H9 (cell line): ENCODE data around the gene GGA1. TPM values are rescaled to one million over a fixed set of nuclear protein-coding genes. Genes with fewer than 3 reads are reported as not detected.

Experiments used
- DNase-seq: peaks from one replicate; pipeline ENCODE4 v3.0.0-alpha.2; 2017
- H2AFZ ChIP-seq: one replicate; pipeline ENCODE4 v1.6.1; 2013; ENCODE audit warnings: mild to moderate bottlenecking, low read length, control low read depth, moderate library complexity
- H2AK5ac ChIP-seq: 2 replicates; pipeline ENCODE4 v1.6.1; 2013; ENCODE audit warnings: low read length, control low read depth, mixed read lengths; ENCODE audit not compliant: insufficient read length
- H2BK120ac ChIP-seq: one replicate; pipeline ENCODE4 v1.6.1; 2013; ENCODE audit warnings: low read depth, mild to moderate bottlenecking, low read length, control low read depth, inconsistent platforms; ENCODE audit not compliant: poor library complexity, severe bottlenecking
- H2BK12ac ChIP-seq: 2 replicates; pipeline ENCODE4 v1.6.1; 2013; ENCODE audit warnings: low read length, control low read depth, mixed read lengths, low read depth; ENCODE audit not compliant: insufficient read length
- H2BK15ac ChIP-seq: 2 replicates; pipeline ENCODE4 v1.6.1; 2013; ENCODE audit warnings: low read depth, low read length, control low read depth
- H2BK20ac ChIP-seq: one replicate; pipeline ENCODE4 v1.6.1; 2013; ENCODE audit warnings: low read depth, mild to moderate bottlenecking, low read length, control low read depth, inconsistent platforms; ENCODE audit not compliant: poor library complexity, severe bottlenecking
- H2BK5ac ChIP-seq: 2 replicates; pipeline ENCODE4 v1.6.1; 2013; ENCODE audit warnings: low read length, control low read depth, mixed read lengths; ENCODE audit not compliant: insufficient read length
- H3K14ac ChIP-seq: 2 replicates; pipeline ENCODE4 v1.6.1; 2013; ENCODE audit warnings: low read length, control low read depth; ENCODE audit not compliant: insufficient read depth
- H3K18ac ChIP-seq: 2 replicates; pipeline ENCODE4 v1.6.1; 2013; ENCODE audit warnings: low read depth, mild to moderate bottlenecking, mixed read lengths, low read length, control low read depth; ENCODE audit not compliant: insufficient read length
- H3K23ac ChIP-seq: 2 replicates; pipeline ENCODE4 v1.6.1; 2013; ENCODE audit warnings: low read length, control low read depth, mixed read lengths, low read depth; ENCODE audit not compliant: insufficient read length
- H3K23me2 ChIP-seq: 2 replicates; pipeline ENCODE4 v1.6.1; 2013; ENCODE audit warnings: low read depth, mild to moderate bottlenecking, mixed read lengths, low read length, control low read depth; ENCODE audit not compliant: insufficient read length, poor library complexity, severe bottlenecking
- H3K27ac ChIP-seq: 2 replicates; pipeline ENCODE4 v1.5.1; 2013; ENCODE audit warnings: low read length, control low read depth, mixed read lengths, low read depth; ENCODE audit not compliant: insufficient read length
- H3K27me3 ChIP-seq: 2 replicates; pipeline ENCODE4 v1.6.1; 2013; ENCODE audit warnings: low read length, control low read depth, inconsistent platforms; ENCODE audit not compliant: insufficient read depth
- H3K4ac ChIP-seq: 2 replicates; pipeline ENCODE4 v1.6.1; 2013; ENCODE audit warnings: low read depth, mild to moderate bottlenecking, control low read depth, inconsistent platforms, low read length, moderate library complexity
- H3K4me1 ChIP-seq: 2 replicates; pipeline ENCODE4 v1.6.1; 2013; ENCODE audit warnings: low read length, control low read depth, inconsistent platforms; ENCODE audit not compliant: insufficient read depth
- H3K4me2 ChIP-seq: 2 replicates; pipeline ENCODE4 v1.6.1; 2013; ENCODE audit warnings: low read length, control low read depth, mixed read lengths; ENCODE audit not compliant: insufficient read length, insufficient read depth
- H3K56ac ChIP-seq: 2 replicates; pipeline ENCODE4 v1.6.1; 2013; ENCODE audit warnings: low read depth, mild to moderate bottlenecking, mixed read lengths, low read length, control low read depth; ENCODE audit not compliant: insufficient read length
- H3K79me1 ChIP-seq: 2 replicates; pipeline ENCODE4 v1.6.1; 2013; ENCODE audit warnings: low read depth, mild to moderate bottlenecking, moderate library complexity, low read length, control low read depth, inconsistent platforms; ENCODE audit not compliant: insufficient read depth, poor library complexity, severe bottlenecking
- H3K79me2 ChIP-seq: 2 replicates; pipeline ENCODE4 v1.6.1; 2013; ENCODE audit warnings: low read length, control low read depth, inconsistent platforms; ENCODE audit not compliant: insufficient read depth
- H3K9ac ChIP-seq: 2 replicates; pipeline ENCODE4 v1.6.1; 2013; ENCODE audit warnings: low read length, control low read depth, mixed read lengths; ENCODE audit not compliant: insufficient read length; ENCODE audit errors: extremely low read depth
- H3K9me3 ChIP-seq: one replicate; pipeline ENCODE4 v1.6.1; 2013; ENCODE audit warnings: low read depth, low read length, inconsistent platforms; ENCODE audit not compliant: control insufficient read depth
- H3T11ph ChIP-seq: one replicate; pipeline ENCODE4 v1.6.1; 2013; ENCODE audit warnings: mild to moderate bottlenecking, low read length, control low read depth, inconsistent platforms
- H4K20me1 ChIP-seq: one replicate; pipeline ENCODE4 v1.6.1; 2013; ENCODE audit not compliant: control insufficient read depth, insufficient read length, insufficient read depth
- H4K5ac ChIP-seq: 2 replicates; pipeline ENCODE4 v1.6.1; 2013; ENCODE audit warnings: low read depth, mild to moderate bottlenecking, mixed read lengths, low read length, control low read depth; ENCODE audit not compliant: insufficient read length
- H4K8ac ChIP-seq: replicated peaks from 2 replicates; pipeline ENCODE4 v1.6.1; 2013; ENCODE audit warnings: low read length, control low read depth, mixed read lengths, low read depth; ENCODE audit not compliant: insufficient read length
- H4K91ac ChIP-seq: 2 replicates; pipeline ENCODE4 v1.6.1; 2013; ENCODE audit warnings: low read depth, mild to moderate bottlenecking, moderate library complexity, mixed read lengths, low read length, control low read depth; ENCODE audit not compliant: insufficient read length
- H3K27ac Mint-ChIP-seq, 3 experiments: 2 replicates in 2 of 3; 3 replicates in 1 of 3; pipeline ENCODE4 v1.8.0; 2020 to 2021; ENCODE audit warnings: mixed read lengths in 3 of 3, mild to moderate bottlenecking in 1 of 3, moderate library complexity in 1 of 3
- H3K27me3 Mint-ChIP-seq: 2 replicates; pipeline ENCODE4 v1.8.0; 2021; ENCODE audit warnings: low read depth, mild to moderate bottlenecking, moderate library complexity, mixed read lengths
- H3K36me3 Mint-ChIP-seq, 3 experiments: 2 replicates in 2 of 3; 3 replicates in 1 of 3; pipeline ENCODE4 v1.8.0; 2020 to 2021; ENCODE audit warnings: low read depth in 3 of 3, mixed read lengths in 3 of 3; ENCODE audit not compliant: insufficient read depth in 1 of 3
- H3K4me1 Mint-ChIP-seq, 2 experiments: 2 replicates each; pipeline ENCODE4 v1.8.0; 2020; ENCODE audit warnings: mixed read lengths in 2 of 2
- H3K4me3 Mint-ChIP-seq, 2 experiments: 2 replicates in 1 of 2; 3 replicates in 1 of 2; pipeline ENCODE4 v1.8.0; 2020 to 2021; ENCODE audit warnings: mild to moderate bottlenecking in 2 of 2, mixed read lengths in 2 of 2, moderate library complexity in 1 of 2
- H3K9me3 Mint-ChIP-seq, 2 experiments: 2 replicates in 1 of 2; 3 replicates in 1 of 2; pipeline ENCODE4 v1.8.0; 2020; ENCODE audit warnings: mild to moderate bottlenecking in 2 of 2, mixed read lengths in 2 of 2, moderate library complexity in 1 of 2
- WGBS: extraction: QIAGEN DNeasy Blood & Tissue Kit; methylation state at CpG from one replicate; pipeline ENCODE4 v1.1.7; 2013; ENCODE audit warnings: missing lambda C conversion rate, low lambda C conversion rate, mixed read lengths; ENCODE audit not compliant: insufficient read length; ENCODE audit errors: extremely low coverage; 5-methylcytosine and 5-hydroxymethylcytosine counted together
- total RNA-seq: library from RNA; stranded (reverse); gene quantifications from 2 replicates; pipeline ENCODE4 v1.2.1, GENCODE V29; 2021
- TF ChIP-seq, protein P1 (sequence below): fragments of 200-600 bp; sonication (generic); conservative IDR thresholded peaks from 3 replicates; pipeline ENCODE4 v1.8.0; 2021; ENCODE audit warnings: antibody characterized with exemption, mild to moderate bottlenecking

Gene GGA1
- total RNA-seq, 1 experiment from 2014 or later: 61.7 TPM

DNA sequence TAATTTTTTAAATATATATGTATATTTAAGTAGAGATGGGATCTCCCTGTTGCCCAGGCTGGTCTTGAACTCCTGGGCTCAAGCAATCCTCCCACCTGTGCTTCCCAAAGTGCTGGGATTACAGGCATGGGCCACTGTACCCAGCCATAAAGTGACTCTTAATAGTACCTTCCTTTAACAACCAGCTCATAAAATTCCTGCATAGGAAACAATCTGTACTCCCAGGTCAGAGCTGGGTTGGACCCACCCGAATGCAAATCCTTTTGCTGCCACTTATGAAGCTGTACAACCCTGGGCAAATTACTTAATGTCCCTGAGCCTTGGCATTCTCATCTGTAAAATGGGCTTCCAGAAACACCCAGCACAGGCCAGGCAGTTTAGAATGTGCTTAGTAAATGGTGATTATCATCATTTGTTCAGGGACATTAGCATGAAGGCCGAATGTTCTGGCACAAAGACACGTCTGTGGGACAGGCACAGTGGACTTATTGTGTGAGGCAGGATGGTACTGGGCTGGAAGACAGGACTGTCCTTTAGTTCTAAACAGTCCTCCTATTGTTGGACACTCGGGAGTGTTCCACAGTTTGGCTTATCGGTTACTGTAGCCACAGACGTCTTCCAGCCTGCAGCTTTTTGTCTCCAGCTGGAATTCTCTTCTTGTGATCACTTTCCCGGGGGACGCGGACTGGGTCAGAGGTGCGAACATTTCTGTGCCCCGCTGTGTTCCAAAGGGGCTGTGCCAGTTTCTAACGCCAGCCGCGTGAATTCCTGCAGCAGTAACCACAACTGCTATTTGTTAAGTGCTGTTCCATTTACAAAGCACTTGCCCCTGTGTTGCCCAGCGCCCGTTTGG is 55.8 kb downstream of the GGA1 start:
- Histone ChIP-seq H3K79me2 (peaks cover 22% of the 10 kb centered on the region; the same call in 1 of the 2 replicates), H3K9ac (no peak overlapping the region), H2AFZ (no peak overlapping the region), H3K18ac (no peak overlapping the region), H2BK20ac (no peak overlapping the region), H2BK5ac (no peak overlapping the region), H2BK12ac (no peak overlapping the region), H4K8ac (no peak overlapping the region), H4K5ac (no peak overlapping the region), H3K4ac (no peak overlapping the region), H3K27me3 (no peaks in the 10 kb centered on the region), H3K4me2 (no peak overlapping the region), H3K9me3 (no peaks in the 10 kb centered on the region), H3K23me2 (peaks cover 2% of the 10 kb centered on the region), H3K56ac (no peak overlapping the region), H2BK15ac (no peak overlapping the region), H3K14ac (no peak overlapping the region), H3K79me1 (peaks cover 15% of the 10 kb centered on the region), H3K27ac (no peak overlapping the region), H3K4me1 (peaks cover 2% of the 10 kb centered on the region; the same call in 1 of the 2 replicates), H4K20me1 (no peaks in the 10 kb centered on the region), H2BK120ac (no peak overlapping the region), H2AK5ac (no peak overlapping the region), H3K23ac (no peak overlapping the region), H3T11ph (no peak overlapping the region), H4K91ac (no peak overlapping the region)
- H3K27me3 Mint-ChIP-seq: no peaks in the 10 kb centered on the region
- H3K4me3 Mint-ChIP-seq: no peak overlapping the region
- DNase-seq: no peak
- H3K36me3 Mint-ChIP-seq: peaks cover 13 to 46% (median 34%) of the 10 kb centered on the region in 3 experiments; a peak in 6 of 7 replicates
- no peaks in the 10 kb centered on the region for H3K9me3 Mint-ChIP-seq
- 0 out of 7 replicates have a peak overlapping the region, but pooled peaks of 1 of the 3 experiments have one; percentile 13 for H3K27ac Mint-ChIP-seq
- TF ChIP-seq, protein P1, sequence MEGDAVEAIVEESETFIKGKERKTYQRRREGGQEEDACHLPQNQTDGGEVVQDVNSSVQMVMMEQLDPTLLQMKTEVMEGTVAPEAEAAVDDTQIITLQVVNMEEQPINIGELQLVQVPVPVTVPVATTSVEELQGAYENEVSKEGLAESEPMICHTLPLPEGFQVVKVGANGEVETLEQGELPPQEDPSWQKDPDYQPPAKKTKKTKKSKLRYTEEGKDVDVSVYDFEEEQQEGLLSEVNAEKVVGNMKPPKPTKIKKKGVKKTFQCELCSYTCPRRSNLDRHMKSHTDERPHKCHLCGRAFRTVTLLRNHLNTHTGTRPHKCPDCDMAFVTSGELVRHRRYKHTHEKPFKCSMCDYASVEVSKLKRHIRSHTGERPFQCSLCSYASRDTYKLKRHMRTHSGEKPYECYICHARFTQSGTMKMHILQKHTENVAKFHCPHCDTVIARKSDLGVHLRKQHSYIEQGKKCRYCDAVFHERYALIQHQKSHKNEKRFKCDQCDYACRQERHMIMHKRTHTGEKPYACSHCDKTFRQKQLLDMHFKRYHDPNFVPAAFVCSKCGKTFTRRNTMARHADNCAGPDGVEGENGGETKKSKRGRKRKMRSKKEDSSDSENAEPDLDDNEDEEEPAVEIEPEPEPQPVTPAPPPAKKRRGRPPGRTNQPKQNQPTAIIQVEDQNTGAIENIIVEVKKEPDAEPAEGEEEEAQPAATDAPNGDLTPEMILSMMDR: no peak
- H3K4me1 Mint-ChIP-seq: peaks cover 23 to 24% of the 10 kb centered on the region in 2 experiments
- WGBS: no CpG with 5 or more reads among the region's 16 CpGs
